Ovary (tissue), 3 donors: ENCODE data around the gene DPYSL4.

ENCODE experiments used
- POLR2A ChIP-seq: fragments of 450-650 bp; IDR thresholded peaks from one replicate; pipeline ENCODE4 v1.6.1; 2017; ENCODE audit warnings: antibody characterized with exemption, mild to moderate bottlenecking, moderate library complexity
- TF ChIP-seq, protein P1 (sequence below), 3 donors: fragments of 450-650 bp in 2 of 3; fragments of 200-600 bp in 1 of 3; IDR thresholded peaks; one replicate each; pipeline versions ENCODE4 v1.5.1 to v1.8.0; 2016 to 2022; ENCODE audit warnings: antibody characterized with exemption in 3 of 3, mild to moderate bottlenecking in 1 of 3
- donor health status: DM: no; HTN: no; CAD: no.

DNA sequence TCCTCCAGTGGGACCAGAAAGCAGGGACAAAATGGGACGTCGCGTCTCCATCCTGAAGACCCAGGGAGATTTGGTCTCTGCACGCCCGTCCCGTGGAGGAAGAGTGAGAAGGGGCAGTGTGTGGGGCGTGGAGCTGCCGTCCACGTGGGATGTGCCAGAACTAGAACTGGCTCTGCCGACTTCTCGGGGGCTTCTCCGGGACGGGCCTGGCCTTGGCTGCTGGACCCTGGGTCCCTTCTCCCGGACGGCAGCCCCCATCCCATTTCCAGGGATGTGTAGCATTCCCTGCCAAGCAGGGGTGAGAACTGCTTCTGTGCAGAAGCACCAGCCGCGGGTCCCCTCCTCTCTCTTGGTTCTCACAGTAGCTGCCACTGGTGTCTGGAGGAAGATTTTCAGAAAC, 18.8 kb upstream of the DPYSL4 start:
- TF ChIP-seq, protein P1, sequence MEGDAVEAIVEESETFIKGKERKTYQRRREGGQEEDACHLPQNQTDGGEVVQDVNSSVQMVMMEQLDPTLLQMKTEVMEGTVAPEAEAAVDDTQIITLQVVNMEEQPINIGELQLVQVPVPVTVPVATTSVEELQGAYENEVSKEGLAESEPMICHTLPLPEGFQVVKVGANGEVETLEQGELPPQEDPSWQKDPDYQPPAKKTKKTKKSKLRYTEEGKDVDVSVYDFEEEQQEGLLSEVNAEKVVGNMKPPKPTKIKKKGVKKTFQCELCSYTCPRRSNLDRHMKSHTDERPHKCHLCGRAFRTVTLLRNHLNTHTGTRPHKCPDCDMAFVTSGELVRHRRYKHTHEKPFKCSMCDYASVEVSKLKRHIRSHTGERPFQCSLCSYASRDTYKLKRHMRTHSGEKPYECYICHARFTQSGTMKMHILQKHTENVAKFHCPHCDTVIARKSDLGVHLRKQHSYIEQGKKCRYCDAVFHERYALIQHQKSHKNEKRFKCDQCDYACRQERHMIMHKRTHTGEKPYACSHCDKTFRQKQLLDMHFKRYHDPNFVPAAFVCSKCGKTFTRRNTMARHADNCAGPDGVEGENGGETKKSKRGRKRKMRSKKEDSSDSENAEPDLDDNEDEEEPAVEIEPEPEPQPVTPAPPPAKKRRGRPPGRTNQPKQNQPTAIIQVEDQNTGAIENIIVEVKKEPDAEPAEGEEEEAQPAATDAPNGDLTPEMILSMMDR (IDR thresholded peaks at IDR 0.05): no peak
- no peak for TF ChIP-seq POLR2A
